NK-92 treated with Interleukin-12 subunit alpha and Interleukin-12 subunit beta, amount 100 ng/mL, for 24 hours (cell line): ENCODE data around the gene ALK.

Experiments used
- DNase-seq: peaks from one replicate; lab custom pipeline; 2025; lab: John Stamatoyannopoulos, UW

Gene ALK

GRCh38 chr2:29400930-29401653, 520.3 kb downstream of the ALK start:
- no peak for DNase-seq

GRCh38 chr2:29398384-29399237, 522.8 kb downstream of the ALK start:
- no peak for DNase-seq

- no peak for DNase-seq
These were observed 523.7 kb downstream of the ALK start for GRCh38 chr2:29397713-29398112.

- no peak for DNase-seq
These were observed 524.3 kb downstream of the ALK start for GRCh38 chr2:29397039-29397438.

GRCh38 chr2:29394981-29395350, 526.4 kb downstream of the ALK start:
- DNase-seq, result no peak

- no peak for DNase-seq
These were observed 526.9 kb downstream of the ALK start for GRCh38 chr2:29394311-29394980.

- DNase-seq, result no peak
These were observed 527.7 kb downstream of the ALK start for GRCh38 chr2:29393676-29394075.

GRCh38 chr2:29392774-29393173, 528.6 kb downstream of the ALK start:
- DNase-seq, result no peak

- DNase-seq, result no peak
These were observed 531.2 kb downstream of the ALK start for GRCh38 chr2:29390136-29390535.

- no peak for DNase-seq
These were observed 531.7 kb downstream of the ALK start for GRCh38 chr2:29389686-29390085.

- no peak for DNase-seq
These were observed 533.3 kb downstream of the ALK start for GRCh38 chr2:29388071-29388470.

- DNase-seq, result no peak
These were observed 538.9 kb downstream of the ALK start for GRCh38 chr2:29382486-29382885.

- no peak for DNase-seq
These were observed 543.6 kb downstream of the ALK start for GRCh38 chr2:29377788-29378187.

- no peak for DNase-seq
These were observed 544.8 kb downstream of the ALK start for GRCh38 chr2:29376541-29376940.

GRCh38 chr2:29375843-29376242, 545.5 kb downstream of the ALK start:
- no peak for DNase-seq

GRCh38 chr2:29374823-29375222, 546.6 kb downstream of the ALK start:
- DNase-seq, result no peak

GRCh38 chr2:29373870-29374269, 547.5 kb downstream of the ALK start:
- DNase-seq, result no peak

GRCh38 chr2:29372185-29372584, 549.2 kb downstream of the ALK start:
- no peak for DNase-seq

- no peak for DNase-seq
These were observed 550.7 kb downstream of the ALK start for GRCh38 chr2:29370581-29371125.

- no peak for DNase-seq
These were observed 551.2 kb downstream of the ALK start for GRCh38 chr2:29370173-29370572.

GRCh38 chr2:29368659-29369040, 552.7 kb downstream of the ALK start:
- no peak for DNase-seq

- no peak for DNase-seq
These were observed 553.3 kb downstream of the ALK start for GRCh38 chr2:29367986-29368658.
